DOHH2 (cell line): ENCODE data around the gene ARL6IP5.

Source experiments
- H3F3A ChIP-seq: fragments of 200-600 bp; sonication (generic), shearing (Covaris generic); 2 replicates; pipeline ENCODE4 v1.6.0; 2016; ENCODE audit warnings: antibody characterized with exemption, mild to moderate bottlenecking; ENCODE audit not compliant: control insufficient read depth, insufficient read depth
- H3K27ac ChIP-seq: fragments of 200-600 bp; sonication (generic); 2 replicates; pipeline ENCODE4 v1.5.1; 2014; ENCODE audit warnings: low read depth, mild to moderate bottlenecking, low read length, moderate library complexity
- H3K27me3 ChIP-seq: fragments of 200-600 bp; sonication (generic); 2 replicates; pipeline ENCODE4 v1.6.1; 2014; ENCODE audit warnings: mild to moderate bottlenecking, low read length, mixed read lengths; ENCODE audit not compliant: control insufficient read depth
- H3K36me3 ChIP-seq: fragments of 200-600 bp; sonication (generic); 2 replicates; pipeline ENCODE4 v1.6.1; 2014; ENCODE audit warnings: mild to moderate bottlenecking, low read length, moderate library complexity, mixed read lengths; ENCODE audit not compliant: control insufficient read depth
- H3K4me1 ChIP-seq: fragments of 200-600 bp; sonication (generic); 2 replicates; pipeline ENCODE4 v1.6.1; 2014; ENCODE audit warnings: mild to moderate bottlenecking, low read length, mixed read lengths; ENCODE audit not compliant: control insufficient read depth
- H3K4me2 ChIP-seq: fragments of 200-600 bp; sonication (generic); 2 replicates; pipeline ENCODE4 v1.6.0; 2014; ENCODE audit warnings: mild to moderate bottlenecking, low read length, moderate library complexity
- H3K4me3 ChIP-seq: fragments of 200-600 bp; sonication (generic); 2 replicates; pipeline ENCODE4 v1.5.1; 2014; ENCODE audit warnings: mild to moderate bottlenecking, low read length, mixed read lengths
- H3K79me2 ChIP-seq: fragments of 200-600 bp; sonication (generic); 2 replicates; pipeline ENCODE4 v1.6.1; 2014; ENCODE audit warnings: mild to moderate bottlenecking, low read length, mixed read lengths; ENCODE audit not compliant: control insufficient read depth
- H3K9me2 ChIP-seq: fragments of 200-600 bp; sonication (generic); replicated peaks from 2 replicates; pipeline ENCODE4 v1.6.1; 2014; ENCODE audit warnings: mild to moderate bottlenecking, low read length, mixed read lengths; ENCODE audit not compliant: control insufficient read depth
- H3K9me3 ChIP-seq: fragments of 200-600 bp; sonication (generic); 2 replicates; pipeline ENCODE4 v1.6.1; 2014; ENCODE audit warnings: antibody characterized with exemption, low read length, mixed read lengths; ENCODE audit not compliant: control insufficient read depth, insufficient read depth
- H4K20me1 ChIP-seq: fragments of 200-600 bp; sonication (generic); 2 replicates; pipeline ENCODE4 v1.6.0; 2014; ENCODE audit warnings: low read depth, mild to moderate bottlenecking, antibody characterized with exemption, low read length, moderate library complexity; ENCODE audit not compliant: control insufficient read depth, insufficient read depth
- CTCF ChIP-seq: fragments of 200-600 bp; sonication (generic); IDR thresholded peaks from one replicate; pipeline ENCODE4 v1.5.1; 2014; ENCODE audit warnings: antibody characterized with exemption, mild to moderate bottlenecking, low read depth, low read length; ENCODE audit not compliant: poor library complexity, severe bottlenecking
- EZH2phosphoT487 ChIP-seq: fragments of 200-600 bp; sonication (generic); IDR thresholded peaks from 2 replicates; pipeline ENCODE4 v1.6.1; 2017; ENCODE audit warnings: borderline replicate concordance, mild to moderate bottlenecking, antibody characterized with exemption, low read length, moderate library complexity, mixed read lengths

Gene ARL6IP5

GRCh38 chr3:69108811-69109210, 24.1 kb downstream of the ARL6IP5 start:
- no peaks in the 10 kb centered on the region for H3K27me3 ChIP-seq
- H3K4me1 ChIP-seq: no peaks in the 10 kb centered on the region
- no peak overlapping the region for H3K4me3 ChIP-seq
- no peak for TF ChIP-seq CTCF
- TF ChIP-seq EZH2phosphoT487: no peak
- H3K27ac ChIP-seq: no peak overlapping the region
- H4K20me1 ChIP-seq: no peaks in the 10 kb centered on the region
- H3K4me2 ChIP-seq: no peak overlapping the region
- no peaks in the 10 kb centered on the region for H3K9me2 ChIP-seq
- H3K36me3 ChIP-seq: peaks cover 8% of the 10 kb centered on the region
- H3F3A ChIP-seq: no peaks in the 10 kb centered on the region
- H3K79me2 ChIP-seq: no peaks in the 10 kb centered on the region
- H3K9me3 ChIP-seq: no peaks in the 10 kb centered on the region

- H3K27me3 ChIP-seq: no peaks in the 10 kb centered on the region
- no peak overlapping the region for H3K27ac ChIP-seq
- no peaks in the 10 kb centered on the region for H3K4me1 ChIP-seq
- no peaks in the 10 kb centered on the region for H3K9me2 ChIP-seq
- H3K9me3 ChIP-seq: no peaks in the 10 kb centered on the region
- no peak overlapping the region for H3K4me3 ChIP-seq
- TF ChIP-seq EZH2phosphoT487 (no peak), CTCF (no peak)
- H3K36me3 ChIP-seq: no peaks in the 10 kb centered on the region
- H3K4me2 ChIP-seq: no peak overlapping the region
- no peaks in the 10 kb centered on the region for H3F3A ChIP-seq
- H4K20me1 ChIP-seq: no peaks in the 10 kb centered on the region
- no peaks in the 10 kb centered on the region for H3K79me2 ChIP-seq
Measured at GRCh38 chr3:69110941-69111546, 26.3 kb downstream of the ARL6IP5 start.

GRCh38 chr3:69113536-69113935, 28.8 kb downstream of the ARL6IP5 start:
- H3F3A ChIP-seq: no peaks in the 10 kb centered on the region
- H4K20me1 ChIP-seq: no peaks in the 10 kb centered on the region
- no peak overlapping the region for H3K27ac ChIP-seq
- H3K4me3 ChIP-seq: no peak overlapping the region
- no peaks in the 10 kb centered on the region for H3K36me3 ChIP-seq
- H3K9me2 ChIP-seq: no peaks in the 10 kb centered on the region
- H3K4me1 ChIP-seq: no peaks in the 10 kb centered on the region
- no peaks in the 10 kb centered on the region for H3K79me2 ChIP-seq
- H3K9me3 ChIP-seq: no peaks in the 10 kb centered on the region
- TF ChIP-seq CTCF: no peak
- no peak for TF ChIP-seq EZH2phosphoT487
- H3K27me3 ChIP-seq: no peaks in the 10 kb centered on the region
- no peak overlapping the region for H3K4me2 ChIP-seq

- Histone ChIP-seq H3K36me3 (no peaks in the 10 kb centered on the region), H3K4me2 (no peak overlapping the region), H3K9me3 (no peaks in the 10 kb centered on the region), H3K27ac (no peak overlapping the region), H3K27me3 (no peaks in the 10 kb centered on the region), H3K79me2 (no peaks in the 10 kb centered on the region), H3K4me3 (no peak overlapping the region), H4K20me1 (no peaks in the 10 kb centered on the region), H3K9me2 (no peaks in the 10 kb centered on the region), H3F3A (no peaks in the 10 kb centered on the region), H3K4me1 (no peaks in the 10 kb centered on the region)
- TF ChIP-seq EZH2phosphoT487 (no peak), CTCF (no peak)
Measured at GRCh38 chr3:69115731-69116130, 31.0 kb downstream of the ARL6IP5 start.
